Measurements from ENCODE around the gene GSK3B. TPM values are rescaled to one million over a fixed set of nuclear protein-coding genes. Genes with fewer than 3 reads are reported as not detected.

The GSK3B gene
- total RNA-seq, 1 donor from 2014 or later: 60.8 TPM

DNA sequence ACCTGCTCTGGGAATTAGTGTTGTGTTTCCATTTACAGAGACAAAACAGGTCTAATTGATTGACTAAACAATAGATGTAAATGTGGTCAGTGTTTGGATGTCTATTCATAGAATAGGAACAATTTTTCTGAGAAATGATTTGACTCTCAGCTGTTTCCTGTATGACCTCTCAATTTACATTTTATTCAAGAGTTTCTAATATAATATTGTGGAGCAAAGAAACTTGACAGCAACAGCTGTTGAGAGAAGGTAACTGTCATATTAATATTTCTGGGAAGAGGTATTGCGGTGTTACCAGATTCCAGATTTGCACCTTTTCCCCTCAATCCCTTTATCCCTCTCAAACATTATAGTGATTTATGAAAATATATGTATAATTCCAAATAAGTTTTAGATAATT lies 316.1 kb downstream of the GSK3B start:
- no peak overlapping the region for H3K4me3 ChIP-seq (ENCODE audit: low read depth, low read length)
- no peaks in the 10 kb centered on the region for H3K36me3 ChIP-seq (ENCODE audit: control insufficient read depth, insufficient read depth, low read length)
- no peak for DNase-seq (ENCODE audit: low read depth)
- TF ChIP-seq, protein P1, sequence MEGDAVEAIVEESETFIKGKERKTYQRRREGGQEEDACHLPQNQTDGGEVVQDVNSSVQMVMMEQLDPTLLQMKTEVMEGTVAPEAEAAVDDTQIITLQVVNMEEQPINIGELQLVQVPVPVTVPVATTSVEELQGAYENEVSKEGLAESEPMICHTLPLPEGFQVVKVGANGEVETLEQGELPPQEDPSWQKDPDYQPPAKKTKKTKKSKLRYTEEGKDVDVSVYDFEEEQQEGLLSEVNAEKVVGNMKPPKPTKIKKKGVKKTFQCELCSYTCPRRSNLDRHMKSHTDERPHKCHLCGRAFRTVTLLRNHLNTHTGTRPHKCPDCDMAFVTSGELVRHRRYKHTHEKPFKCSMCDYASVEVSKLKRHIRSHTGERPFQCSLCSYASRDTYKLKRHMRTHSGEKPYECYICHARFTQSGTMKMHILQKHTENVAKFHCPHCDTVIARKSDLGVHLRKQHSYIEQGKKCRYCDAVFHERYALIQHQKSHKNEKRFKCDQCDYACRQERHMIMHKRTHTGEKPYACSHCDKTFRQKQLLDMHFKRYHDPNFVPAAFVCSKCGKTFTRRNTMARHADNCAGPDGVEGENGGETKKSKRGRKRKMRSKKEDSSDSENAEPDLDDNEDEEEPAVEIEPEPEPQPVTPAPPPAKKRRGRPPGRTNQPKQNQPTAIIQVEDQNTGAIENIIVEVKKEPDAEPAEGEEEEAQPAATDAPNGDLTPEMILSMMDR (IDR thresholded peaks at IDR 0.05; ENCODE audit: insufficient read depth, low read length, severe bottlenecking): no peak
- no peak for FAIRE-seq
- no peaks in the 10 kb centered on the region for H3K27me3 ChIP-seq (ENCODE audit: control insufficient read depth, insufficient read depth, low read length)

DNA sequence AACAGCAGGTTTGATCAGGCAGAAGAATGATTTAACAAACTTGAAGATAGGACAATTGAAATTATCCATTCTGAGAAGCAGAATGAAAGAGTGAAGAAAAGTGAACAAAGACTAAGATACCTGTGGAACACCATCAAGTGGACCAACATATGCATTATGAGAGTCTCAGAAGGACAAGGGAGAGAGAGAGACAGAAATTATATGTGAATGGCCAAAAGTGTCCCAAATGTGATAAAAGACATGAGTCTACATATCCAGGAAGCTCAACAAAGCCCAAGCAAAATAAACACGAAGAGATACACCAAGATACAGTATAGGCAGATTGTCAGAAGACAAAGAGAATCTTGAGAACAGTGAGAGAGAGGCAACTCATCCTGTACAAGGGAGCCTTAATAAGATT lies 317.9 kb downstream of the GSK3B start:
- no peak for FAIRE-seq

DNA sequence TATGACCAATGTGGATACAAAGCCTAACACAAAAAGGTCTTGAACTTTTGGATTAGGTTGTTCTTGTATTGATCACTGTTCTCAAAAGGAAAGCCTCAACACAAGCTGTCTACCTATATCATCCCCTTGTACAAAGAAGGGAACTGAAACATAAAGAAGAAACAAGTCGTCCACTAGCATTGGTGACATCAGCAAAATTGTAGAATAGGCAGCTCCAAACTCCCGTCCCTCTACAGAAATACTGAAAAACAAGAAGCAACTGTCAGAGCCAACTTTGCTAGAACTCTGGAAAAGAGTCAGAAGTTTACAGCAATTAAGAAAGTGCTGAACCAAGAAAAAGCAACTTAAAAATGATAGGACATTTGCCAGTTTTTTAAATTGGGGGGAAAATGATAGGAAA lies 319.8 kb downstream of the GSK3B start:
- no peaks in the 10 kb centered on the region for H3K27me3 ChIP-seq (ENCODE audit: control insufficient read depth, insufficient read depth, low read length)
- no peak overlapping the region for H3K4me3 ChIP-seq (ENCODE audit: low read depth, low read length)
- DNase-seq (ENCODE audit: low read depth) (no peak), FAIRE-seq (no peak)
- TF ChIP-seq, protein P1 (IDR thresholded peaks at IDR 0.05; ENCODE audit: insufficient read depth, low read length, severe bottlenecking): no peak
- no peaks in the 10 kb centered on the region for H3K36me3 ChIP-seq (ENCODE audit: control insufficient read depth, insufficient read depth, low read length)

More for the DNA sequence above, 317.9 kb downstream of the GSK3B start:
- DNase-seq (ENCODE audit: low read depth): no peak
- Histone ChIP-seq H3K4me3 (ENCODE audit: low read depth, low read length) (no peak overlapping the region), H3K36me3 (ENCODE audit: control insufficient read depth, insufficient read depth, low read length) (no peaks in the 10 kb centered on the region), H3K27me3 (ENCODE audit: control insufficient read depth, insufficient read depth, low read length) (no peaks in the 10 kb centered on the region)
- TF ChIP-seq, protein P1 (IDR thresholded peaks at IDR 0.05; ENCODE audit: insufficient read depth, low read length, severe bottlenecking): no peak

Other genes with a start within 250 kb of the GSK3B start
- gene GPR156, start 190.8 kb upstream of the GSK3B start, total RNA-seq: under 0.01 and 0.13 TPM in 2 replicates

All from bronchial epithelial cell (primary cell).